GM12801 (cell line): ENCODE data around the gene KCNRG.

Source experiments
- TF ChIP-seq, protein P1 (sequence below): IDR thresholded peaks from one replicate; pipeline ENCODE4 v1.5.1; 2011; ENCODE audit warnings: control low read depth; ENCODE audit not compliant: insufficient read length; ENCODE audit errors: extremely low read depth

KCNRG gene, protein sequence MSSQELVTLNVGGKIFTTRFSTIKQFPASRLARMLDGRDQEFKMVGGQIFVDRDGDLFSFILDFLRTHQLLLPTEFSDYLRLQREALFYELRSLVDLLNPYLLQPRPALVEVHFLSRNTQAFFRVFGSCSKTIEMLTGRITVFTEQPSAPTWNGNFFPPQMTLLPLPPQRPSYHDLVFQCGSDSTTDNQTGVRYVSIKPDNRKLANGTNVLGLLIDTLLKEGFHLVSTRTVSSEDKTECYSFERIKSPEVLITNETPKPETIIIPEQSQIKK

DNA sequence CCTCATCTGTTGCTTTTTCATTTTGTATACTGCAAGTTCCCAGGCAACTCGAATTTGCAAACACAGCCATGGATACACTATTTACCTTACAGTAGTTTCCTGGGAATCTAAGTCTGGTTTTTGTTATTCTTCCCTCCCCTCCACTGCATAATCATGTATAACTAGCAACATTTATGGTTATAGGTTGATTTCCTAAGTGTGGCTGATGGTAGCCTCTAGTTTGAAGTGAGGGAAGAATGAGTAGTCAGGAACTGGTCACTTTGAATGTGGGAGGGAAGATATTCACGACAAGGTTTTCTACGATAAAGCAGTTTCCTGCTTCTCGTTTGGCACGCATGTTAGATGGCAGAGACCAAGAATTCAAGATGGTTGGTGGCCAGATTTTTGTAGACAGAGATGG, at the start of gene KCNRG:
TSS of gene KCNRG (plus strand) at position 187 of the 400 bp plus-strand sequence. CDS start at position 237, 50 bp downstream.
- TF ChIP-seq, protein P1, sequence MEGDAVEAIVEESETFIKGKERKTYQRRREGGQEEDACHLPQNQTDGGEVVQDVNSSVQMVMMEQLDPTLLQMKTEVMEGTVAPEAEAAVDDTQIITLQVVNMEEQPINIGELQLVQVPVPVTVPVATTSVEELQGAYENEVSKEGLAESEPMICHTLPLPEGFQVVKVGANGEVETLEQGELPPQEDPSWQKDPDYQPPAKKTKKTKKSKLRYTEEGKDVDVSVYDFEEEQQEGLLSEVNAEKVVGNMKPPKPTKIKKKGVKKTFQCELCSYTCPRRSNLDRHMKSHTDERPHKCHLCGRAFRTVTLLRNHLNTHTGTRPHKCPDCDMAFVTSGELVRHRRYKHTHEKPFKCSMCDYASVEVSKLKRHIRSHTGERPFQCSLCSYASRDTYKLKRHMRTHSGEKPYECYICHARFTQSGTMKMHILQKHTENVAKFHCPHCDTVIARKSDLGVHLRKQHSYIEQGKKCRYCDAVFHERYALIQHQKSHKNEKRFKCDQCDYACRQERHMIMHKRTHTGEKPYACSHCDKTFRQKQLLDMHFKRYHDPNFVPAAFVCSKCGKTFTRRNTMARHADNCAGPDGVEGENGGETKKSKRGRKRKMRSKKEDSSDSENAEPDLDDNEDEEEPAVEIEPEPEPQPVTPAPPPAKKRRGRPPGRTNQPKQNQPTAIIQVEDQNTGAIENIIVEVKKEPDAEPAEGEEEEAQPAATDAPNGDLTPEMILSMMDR = no peak

DNA sequence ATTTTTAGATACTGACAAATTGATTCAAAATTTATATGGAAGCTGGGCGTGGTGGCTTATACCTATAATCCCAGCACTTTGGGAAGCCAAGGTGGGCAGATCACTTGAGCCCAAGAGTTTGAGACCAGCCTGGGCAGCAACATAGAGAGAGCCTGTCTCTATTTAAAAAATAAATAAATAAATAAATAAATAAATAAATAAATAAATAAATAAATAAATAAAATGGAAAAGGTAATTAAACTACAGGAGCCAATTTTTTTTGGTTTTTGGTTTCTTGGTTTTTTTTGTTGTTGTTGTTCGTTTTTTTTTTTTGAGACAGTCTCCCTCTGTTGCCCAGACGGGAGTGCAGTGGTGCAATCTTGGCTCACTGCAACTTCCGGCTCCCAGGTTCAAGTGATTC, 47.8 kb upstream of the KCNRG start:
- TF ChIP-seq, protein P1 = no peak

GRCh38 chr13:49972709-49973108, 42.5 kb upstream of the KCNRG start:
- TF ChIP-seq, protein P1 = no peak

- TF ChIP-seq, protein P1 = no peak
Measured at GRCh38 chr13:49975826-49976225, 39.4 kb upstream of the KCNRG start.

DNA sequence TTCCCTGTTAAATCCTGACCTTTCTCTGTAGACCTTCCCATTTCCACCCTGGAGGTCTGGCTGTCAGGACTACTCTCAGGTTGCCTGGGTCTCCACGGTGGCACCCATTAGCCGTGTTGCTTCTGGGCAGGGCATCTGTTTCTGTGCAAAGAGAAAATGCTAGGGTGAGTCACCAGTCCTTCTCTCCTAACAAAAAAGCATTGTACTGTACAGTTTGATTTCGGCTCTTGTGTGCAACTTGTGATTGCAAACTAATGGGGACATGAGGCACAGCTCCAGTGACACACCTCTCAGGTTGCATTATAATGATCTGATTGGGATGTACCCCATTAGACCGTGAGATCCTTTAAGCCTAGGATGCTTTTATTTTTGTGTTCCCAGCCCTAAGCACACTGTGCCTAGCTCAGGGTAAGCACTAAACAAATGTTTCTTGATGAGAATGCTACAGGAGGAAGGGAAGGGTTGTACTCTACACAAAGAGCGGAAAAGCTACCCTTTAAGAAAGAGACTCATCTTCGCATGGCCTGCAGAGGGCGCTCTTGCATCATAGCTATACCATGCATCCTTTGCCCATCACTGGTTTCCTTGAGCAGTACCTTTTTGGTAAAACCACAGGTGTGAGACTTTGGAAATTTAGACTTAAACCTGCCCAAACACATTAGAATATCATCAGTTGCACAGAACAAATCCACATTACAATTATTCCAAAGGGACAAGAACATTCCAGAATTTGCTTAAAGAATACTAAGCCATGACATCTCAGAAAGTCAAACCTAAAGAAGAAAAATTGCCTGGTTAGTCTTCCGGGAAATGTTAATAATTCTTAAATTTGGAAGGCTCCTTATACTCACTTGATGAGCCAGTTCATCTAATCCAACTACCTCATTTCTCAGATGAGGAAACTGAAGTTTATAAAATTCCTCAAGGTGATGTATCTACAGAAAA, 38.7 kb upstream of the KCNRG start:
- TF ChIP-seq, protein P1 = peak; percentile 45

GRCh38 chr13:49977992-49978391, 37.3 kb upstream of the KCNRG start:
- TF ChIP-seq, protein P1 = no peak

GRCh38 chr13:49980266-49980665, 35.0 kb upstream of the KCNRG start:
- TF ChIP-seq, protein P1 = no peak
